GM18858 (cell line): ENCODE data around the gene ANKRD12.
"Not testable (repeated sequence)": the region's sequence is repeated elsewhere in the genome, so short reads cannot be mapped to it uniquely, and the experiment has no call there.

Experiments used
- ATAC-seq: cut with Tn5 transposase; IDR thresholded peaks from one replicate; pipeline ENCODE4 v1.9.1; 2021; ENCODE audit not compliant: unreplicated experiment

Gene ANKRD12

GRCh38 chr18:9136315-9137155 is at the start of gene ANKRD12:
ANKRD12 (plus strand) TSS chr18:9136781; CDS start chr18:9182433, 45,652 bp downstream.
- peak; percentile 58 for ATAC-seq

- no peak for ATAC-seq
Observed at GRCh38 chr18:9087144-9087543, 49.4 kb upstream of the ANKRD12 start.

- no peak for ATAC-seq
Observed at GRCh38 chr18:9088252-9088651, 48.3 kb upstream of the ANKRD12 start.

- ATAC-seq: not testable (repeated sequence)
Observed at GRCh38 chr18:9088727-9089126, 47.9 kb upstream of the ANKRD12 start.

GRCh38 chr18:9090578-9090977 is 46.0 kb upstream of the ANKRD12 start:
- no peak for ATAC-seq

GRCh38 chr18:9091066-9091476 is 45.5 kb upstream of the ANKRD12 start:
- no peak for ATAC-seq

- ATAC-seq: no peak
Observed at GRCh38 chr18:9092665-9093064, 43.9 kb upstream of the ANKRD12 start.

- ATAC-seq: not testable (repeated sequence)
Observed at GRCh38 chr18:9093109-9093508, 43.5 kb upstream of the ANKRD12 start.

GRCh38 chr18:9094307-9095226 is 42.0 kb upstream of the ANKRD12 start:
- no peak for ATAC-seq

GRCh38 chr18:9095297-9096006 is 41.1 kb upstream of the ANKRD12 start:
- ATAC-seq: peak; percentile 81

GRCh38 chr18:9096007-9096371 is 40.6 kb upstream of the ANKRD12 start:
- no peak for ATAC-seq

GRCh38 chr18:9096685-9097084 is 39.9 kb upstream of the ANKRD12 start:
- no peak for ATAC-seq

GRCh38 chr18:9097349-9097748 is 39.2 kb upstream of the ANKRD12 start:
- no peak for ATAC-seq

- no peak for ATAC-seq
Observed at GRCh38 chr18:9100796-9101195, 35.8 kb upstream of the ANKRD12 start.

GRCh38 chr18:9101730-9102507 is 34.7 kb upstream of the ANKRD12 start:
- no peak for ATAC-seq

- ATAC-seq: peak; percentile 82
Observed at GRCh38 chr18:9102508-9103375, 33.8 kb upstream of the ANKRD12 start, which contains the start of gene NDUFV2. NDUFV2 (plus strand) TSS chr18:9102699; CDS start chr18:9102744, 45 bp downstream.

- no peak for ATAC-seq
Observed at GRCh38 chr18:9103376-9103873, 33.2 kb upstream of the ANKRD12 start.

GRCh38 chr18:9104244-9104901 is 32.2 kb upstream of the ANKRD12 start:
- ATAC-seq: no peak

GRCh38 chr18:9105420-9105819 is 31.2 kb upstream of the ANKRD12 start:
- no peak for ATAC-seq
